ENCODE results near the gene IL1F10. TPM values are rescaled to one million over a fixed set of nuclear protein-coding genes. Genes with fewer than 3 reads are reported as not detected.

IL1F10 gene
- total and polyA plus RNA-seq, 2 of the 13 experiments (the other 11 are each of a cell fraction or from before 2014, with no cell fraction given): not detected

DNA sequence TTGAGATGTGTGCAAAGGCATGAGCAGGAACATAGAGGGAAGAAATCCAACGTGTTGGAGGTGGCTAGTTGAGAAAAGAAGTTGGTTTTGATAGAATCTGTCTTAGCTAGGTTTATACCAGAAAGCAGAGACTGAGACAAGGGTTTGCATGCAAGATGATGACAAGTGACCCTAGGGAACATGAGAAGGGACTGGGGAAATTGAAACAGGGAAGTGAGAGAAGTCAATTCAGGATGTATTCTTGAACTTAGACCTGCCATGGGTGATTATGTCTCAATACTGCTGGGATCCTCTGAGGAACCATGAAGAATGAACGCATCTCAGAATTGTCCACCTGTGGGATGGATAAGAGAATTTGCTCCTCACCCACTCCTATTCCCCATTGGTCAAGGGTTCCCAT is 42.0 kb upstream of the IL1F10 start:
- no peaks in the 10 kb centered on the region for H3K4me1 ChIP-seq (ENCODE audit: insufficient read depth, low read length)
- WGBS (ENCODE audit: low lambda C conversion rate): 14% methylated on average over 2 of the region's 2 CpGs
- no TSS peak for BruUV-seq (replicated peaks)
- H3K79me2 ChIP-seq (ENCODE audit: insufficient read depth, low read length): no peaks in the 10 kb centered on the region
- H2AFZ ChIP-seq (ENCODE audit: low read length): no peak overlapping the region
- H3K9me3 ChIP-seq (ENCODE audit: low read length): no peaks in the 10 kb centered on the region
- ATAC-seq: no peak
- peaks cover 0 to 10% of the 10 kb centered on the region in 2 experiments; a peak in 3 of 5 replicates for H3K27me3 ChIP-seq (ENCODE audit: control insufficient read depth in 1 of 2, insufficient read depth in 2 of 2, low read length in 2 of 2)
- no peak overlapping the region for H3K9ac ChIP-seq (ENCODE audit: insufficient read depth, low read depth, low read length)
- no peak overlapping the region for H3K4me3 ChIP-seq (replicated peaks in 1 of 3; ENCODE audit: insufficient read depth in 1 of 3, low read depth in 2 of 3, low read length in 3 of 3)
- no peak overlapping the region for H3K27ac ChIP-seq (ENCODE audit: extremely low read length, insufficient read depth, low read length)
- H3K36me3 ChIP-seq (replicated peaks in 1 of 2; ENCODE audit: control insufficient read depth in 1 of 2, insufficient read depth in 2 of 2, low read length in 2 of 2): no peaks in the 10 kb centered on the region
- TF ChIP-seq, protein P1, sequence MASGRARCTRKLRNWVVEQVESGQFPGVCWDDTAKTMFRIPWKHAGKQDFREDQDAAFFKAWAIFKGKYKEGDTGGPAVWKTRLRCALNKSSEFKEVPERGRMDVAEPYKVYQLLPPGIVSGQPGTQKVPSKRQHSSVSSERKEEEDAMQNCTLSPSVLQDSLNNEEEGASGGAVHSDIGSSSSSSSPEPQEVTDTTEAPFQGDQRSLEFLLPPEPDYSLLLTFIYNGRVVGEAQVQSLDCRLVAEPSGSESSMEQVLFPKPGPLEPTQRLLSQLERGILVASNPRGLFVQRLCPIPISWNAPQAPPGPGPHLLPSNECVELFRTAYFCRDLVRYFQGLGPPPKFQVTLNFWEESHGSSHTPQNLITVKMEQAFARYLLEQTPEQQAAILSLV (CRISPR knock-in tag; IDR thresholded peaks at IDR 0.05; ENCODE audit: borderline replicate concordance): no peak
- TF ChIP-seq ZSCAN21 (CRISPR knock-in tag; IDR thresholded peaks at IDR 0.05; ENCODE audit: borderline replicate concordance) (no peak), ZFP36 (IDR thresholded peaks at IDR 0.05; ENCODE audit: borderline replicate concordance, low read depth, low read length, partially characterized antibody) (no peak), BCL6 (CRISPR knock-in tag; IDR thresholded peaks at IDR 0.05) (no peak), AGO1 (IDR thresholded peaks at IDR 0.05; ENCODE audit: low read depth, low read length, poor library complexity, severe bottlenecking) (no peak), REL (CRISPR knock-in tag; conservative IDR thresholded peaks at IDR 0.05) (no peak), ZNF776 (CRISPR knock-in tag; IDR thresholded peaks at IDR 0.05) (no peak)
- TF ChIP-seq, protein P2, sequence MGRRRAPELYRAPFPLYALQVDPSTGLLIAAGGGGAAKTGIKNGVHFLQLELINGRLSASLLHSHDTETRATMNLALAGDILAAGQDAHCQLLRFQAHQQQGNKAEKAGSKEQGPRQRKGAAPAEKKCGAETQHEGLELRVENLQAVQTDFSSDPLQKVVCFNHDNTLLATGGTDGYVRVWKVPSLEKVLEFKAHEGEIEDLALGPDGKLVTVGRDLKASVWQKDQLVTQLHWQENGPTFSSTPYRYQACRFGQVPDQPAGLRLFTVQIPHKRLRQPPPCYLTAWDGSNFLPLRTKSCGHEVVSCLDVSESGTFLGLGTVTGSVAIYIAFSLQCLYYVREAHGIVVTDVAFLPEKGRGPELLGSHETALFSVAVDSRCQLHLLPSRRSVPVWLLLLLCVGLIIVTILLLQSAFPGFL (CRISPR knock-in tag; IDR thresholded peaks at IDR 0.05): no peak
- FAIRE-seq: no peak
- DNase-seq (ENCODE audit: low spot score): no peak
- in situ Hi-C loops (cut with HindIII; ENCODE audit: extremely low pct_ligation_motif_present, low pct_unique_long_range_greater_than_20kb): no loop called here
- intact Hi-C loops (cut with micrococcal nuclease; ENCODE audit: unreplicated experiment): no loop called here
- H3K4me2 ChIP-seq (ENCODE audit: low read depth, low read length): no peak overlapping the region
- POLR2A ChIA-PET: no interaction called here
- no peaks in the 10 kb centered on the region for H4K20me1 ChIP-seq (ENCODE audit: insufficient read depth, low read length)
- CTCF ChIA-PET (ENCODE audit: low intra/inter-chr PET ratio, low total read pairs): no interaction called here

Data from HepG2 (cell line).